Neural cell (in vitro differentiated cells): ENCODE results near the gene WIZ. TPM values are rescaled to one million over a fixed set of nuclear protein-coding genes. Genes with fewer than 3 reads are reported as not detected.

Source experiments
- H2AFZ ChIP-seq: fragments of 200-600, 300-800 bp; sonication (generic), shearing (Covaris generic); 2 replicates; pipeline ENCODE4 v1.6.0; 2014; ENCODE audit warnings: low read depth, mild to moderate bottlenecking, antibody characterized with exemption, low read length, moderate library complexity
- H3F3A ChIP-seq: fragments of 200-600 bp; shearing (Covaris generic); 2 replicates; pipeline ENCODE4 v1.6.1; 2016; ENCODE audit warnings: mild to moderate bottlenecking, moderate library complexity, mixed read lengths, antibody characterized with exemption, low read length; ENCODE audit not compliant: insufficient read depth, poor library complexity, severe bottlenecking
- H3K27ac ChIP-seq: fragments of 200-600, 300-800 bp; sonication (generic), shearing (Covaris generic); 2 replicates; pipeline ENCODE4 v1.5.1; 2014; ENCODE audit warnings: mild to moderate bottlenecking, low read length, moderate library complexity
- H3K27me3 ChIP-seq: fragments of 300-800, 200-600 bp; sonication (generic), shearing (Covaris generic); 2 replicates; pipeline ENCODE4 v1.6.0; 2014; ENCODE audit warnings: mild to moderate bottlenecking, low read depth, low read length, moderate library complexity; ENCODE audit not compliant: insufficient read depth
- H3K36me3 ChIP-seq: fragments of 300-800, 200-600 bp; sonication (generic), shearing (Covaris generic); 2 replicates; pipeline ENCODE4 v1.5.1; 2014; ENCODE audit warnings: mild to moderate bottlenecking, antibody characterized with exemption, low read length, moderate library complexity; ENCODE audit not compliant: insufficient read depth
- H3K4me2 ChIP-seq: fragments of 300-800, 200-600 bp; sonication (generic), shearing (Covaris generic); 2 replicates; pipeline ENCODE4 v1.6.0; 2014; ENCODE audit warnings: mild to moderate bottlenecking, low read length
- H3K4me3 ChIP-seq: fragments of 300-800, 200-600 bp; sonication (generic), shearing (Covaris generic); 2 replicates; pipeline ENCODE4 v1.5.1; 2014; ENCODE audit warnings: mild to moderate bottlenecking, low read length, moderate library complexity
- H3K79me2 ChIP-seq: fragments of 200-600 bp; shearing (Covaris generic); replicated peaks from 2 replicates; pipeline ENCODE4 v1.6.0; 2014; ENCODE audit warnings: mild to moderate bottlenecking, low read length, moderate library complexity; ENCODE audit not compliant: insufficient read depth
- H3K9ac ChIP-seq: fragments of 300-800, 200-600 bp; sonication (generic), shearing (Covaris generic); 2 replicates; pipeline ENCODE4 v1.6.1; 2016; ENCODE audit warnings: mild to moderate bottlenecking, low read length, mixed read lengths
- H3K9me2 ChIP-seq: fragments of 200-600 bp; shearing (Covaris generic); 2 replicates; pipeline ENCODE4 v1.6.1; 2016; ENCODE audit warnings: mild to moderate bottlenecking, low read length, mixed read lengths; ENCODE audit not compliant: insufficient read depth
- H3K9me3 ChIP-seq: fragments of 200-600, 300-800 bp; sonication (generic), shearing (Covaris generic); 2 replicates; pipeline ENCODE4 v1.6.1; 2016; ENCODE audit warnings: mild to moderate bottlenecking, mixed run types, low read length, moderate library complexity, mixed read lengths
- H4K20me1 ChIP-seq: fragments of 200-600 bp; shearing (Covaris generic); 2 replicates; pipeline ENCODE4 v1.6.1; 2016; ENCODE audit warnings: mild to moderate bottlenecking, mixed run types; ENCODE audit not compliant: insufficient read depth
- EP300 ChIP-seq: fragments of 450-650 bp; conservative IDR thresholded peaks from 2 replicates; pipeline ENCODE4 v1.6.1; 2014; ENCODE audit warnings: antibody characterized with exemption, mild to moderate bottlenecking, moderate library complexity; ENCODE audit not compliant: poor library complexity, severe bottlenecking
- EZH2 ChIP-seq: fragments of 200-600, 300-800 bp; shearing (Covaris generic), sonication (generic); IDR thresholded peaks from 2 replicates; pipeline ENCODE4 v1.6.1; 2014; ENCODE audit warnings: antibody characterized with exemption, low read length, borderline replicate concordance, mild to moderate bottlenecking; ENCODE audit not compliant: insufficient read depth, poor library complexity, severe bottlenecking
- MXI1 ChIP-seq: fragments of 450-650 bp; conservative IDR thresholded peaks from 2 replicates; pipeline ENCODE4 v1.6.1; 2014; ENCODE audit warnings: antibody characterized with exemption, mild to moderate bottlenecking; ENCODE audit not compliant: poor library complexity, severe bottlenecking
- POLR2AphosphoS5 ChIP-seq: IDR thresholded peaks from 2 replicates; pipeline ENCODE4 v1.6.1; 2012
- RAD21 ChIP-seq: fragments of 450-650 bp; conservative IDR thresholded peaks from 2 replicates; pipeline ENCODE4 v1.6.1; 2014; ENCODE audit warnings: antibody characterized with exemption, mild to moderate bottlenecking, moderate library complexity
- SMC3 ChIP-seq: fragments of 450-650 bp; conservative IDR thresholded peaks from 2 replicates; pipeline ENCODE4 v1.6.1; 2014; ENCODE audit warnings: antibody characterized with exemption, mild to moderate bottlenecking, moderate library complexity; ENCODE audit not compliant: poor library complexity
- TAF1 ChIP-seq: IDR thresholded peaks from 2 replicates; pipeline ENCODE4 v1.6.1; 2012; ENCODE audit warnings: low read depth
- polyA plus RNA-seq: library from polyadenylated mRNA; depleted of rRNA; stranded (reverse); fragments of >200 nt; gene quantifications from 2 replicates; pipeline ENCODE4 v1.2.3, GENCODE V29; 2014
- TF ChIP-seq, protein P1 (sequence below): fragments of 450-650 bp; IDR thresholded peaks from 2 replicates; pipeline ENCODE4 v1.5.1; 2014; ENCODE audit warnings: antibody characterized with exemption, mild to moderate bottlenecking, moderate library complexity; ENCODE audit not compliant: poor library complexity, severe bottlenecking
- TF ChIP-seq, protein P2 (sequence below): IDR thresholded peaks from 2 replicates; pipeline ENCODE4 v1.6.1; 2012; ENCODE audit warnings: borderline replicate concordance

WIZ gene
- polyA plus RNA-seq, 1 donor from 2014 or later = 13.0 TPM

DNA sequence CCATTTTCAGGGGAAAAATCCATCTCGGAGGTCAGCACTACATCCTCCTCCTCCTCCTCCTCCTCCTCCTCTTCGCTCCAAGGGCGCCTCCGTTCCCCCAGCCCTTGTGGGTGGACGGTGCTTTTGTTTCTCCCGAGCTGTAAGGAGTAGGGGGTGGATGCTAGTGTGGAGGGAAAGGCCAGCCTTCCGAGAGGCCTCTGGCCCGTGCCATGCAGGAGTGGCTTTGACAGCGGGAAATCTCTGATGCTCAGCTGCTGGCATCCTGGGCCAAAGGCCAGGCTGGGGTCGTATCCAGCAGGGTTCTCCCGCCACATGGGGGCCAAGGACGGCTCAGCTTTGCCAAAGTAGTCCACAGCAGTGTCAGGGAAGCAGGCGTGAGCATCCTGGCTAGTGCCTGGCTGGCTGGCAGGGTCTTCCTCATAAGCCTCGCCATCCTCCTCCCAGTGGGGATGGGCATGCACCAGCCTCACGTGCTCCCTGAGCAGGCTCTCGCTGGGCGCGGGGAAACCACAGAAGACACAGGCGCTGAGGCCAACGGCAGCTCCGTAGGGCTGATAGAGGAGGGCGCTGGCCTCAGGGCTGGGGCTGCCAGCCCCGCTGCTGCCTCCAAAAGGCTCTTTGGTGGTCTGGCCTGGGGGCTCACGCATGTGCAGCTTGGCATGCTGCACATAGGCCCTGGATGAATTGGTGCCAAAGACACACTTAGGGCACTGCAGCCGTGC is 10.5 kb downstream of the WIZ start:
- H3K9ac ChIP-seq = no peak overlapping the region
- no peaks in the 10 kb centered on the region for H3K36me3 ChIP-seq

DNA sequence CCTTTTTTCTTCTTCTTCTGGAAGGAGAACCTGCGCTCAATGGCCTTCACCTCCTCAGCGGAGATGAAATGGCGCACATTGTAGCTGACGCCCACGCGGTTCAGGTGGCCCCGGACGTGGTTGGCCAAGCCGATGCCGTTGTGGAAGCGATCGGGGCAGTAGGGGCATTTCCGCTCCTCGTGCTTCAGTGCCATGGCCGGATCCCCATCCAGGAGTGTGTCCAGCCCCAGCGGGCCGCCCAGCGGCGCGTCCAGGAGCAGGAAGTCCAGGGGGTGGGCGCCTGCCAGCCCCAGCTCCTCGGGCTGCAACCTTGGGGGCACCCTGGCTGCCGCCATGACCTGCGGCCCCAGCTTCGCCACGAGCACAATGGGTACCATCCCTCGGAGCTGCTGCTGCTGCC is 11.2 kb downstream of the WIZ start:
- H3F3A ChIP-seq = no peaks in the 10 kb centered on the region
- H3K27ac ChIP-seq = no peak overlapping the region
- H2AFZ ChIP-seq = no peak overlapping the region
- H3K79me2 ChIP-seq = no peaks in the 10 kb centered on the region
- H3K27me3 ChIP-seq = no peaks in the 10 kb centered on the region
- no peaks in the 10 kb centered on the region for H4K20me1 ChIP-seq
- H3K9me2 ChIP-seq = no peaks in the 10 kb centered on the region
- no peaks in the 10 kb centered on the region for H3K36me3 ChIP-seq
- H3K4me2 ChIP-seq = no peak overlapping the region
- TF ChIP-seq SMC3 = no peak
- no peak for TF ChIP-seq EP300
- no peak for TF ChIP-seq POLR2AphosphoS5
- no peak for TF ChIP-seq MXI1
- no peak for TF ChIP-seq RAD21
- TF ChIP-seq TAF1 = no peak
- TF ChIP-seq, protein P1, sequence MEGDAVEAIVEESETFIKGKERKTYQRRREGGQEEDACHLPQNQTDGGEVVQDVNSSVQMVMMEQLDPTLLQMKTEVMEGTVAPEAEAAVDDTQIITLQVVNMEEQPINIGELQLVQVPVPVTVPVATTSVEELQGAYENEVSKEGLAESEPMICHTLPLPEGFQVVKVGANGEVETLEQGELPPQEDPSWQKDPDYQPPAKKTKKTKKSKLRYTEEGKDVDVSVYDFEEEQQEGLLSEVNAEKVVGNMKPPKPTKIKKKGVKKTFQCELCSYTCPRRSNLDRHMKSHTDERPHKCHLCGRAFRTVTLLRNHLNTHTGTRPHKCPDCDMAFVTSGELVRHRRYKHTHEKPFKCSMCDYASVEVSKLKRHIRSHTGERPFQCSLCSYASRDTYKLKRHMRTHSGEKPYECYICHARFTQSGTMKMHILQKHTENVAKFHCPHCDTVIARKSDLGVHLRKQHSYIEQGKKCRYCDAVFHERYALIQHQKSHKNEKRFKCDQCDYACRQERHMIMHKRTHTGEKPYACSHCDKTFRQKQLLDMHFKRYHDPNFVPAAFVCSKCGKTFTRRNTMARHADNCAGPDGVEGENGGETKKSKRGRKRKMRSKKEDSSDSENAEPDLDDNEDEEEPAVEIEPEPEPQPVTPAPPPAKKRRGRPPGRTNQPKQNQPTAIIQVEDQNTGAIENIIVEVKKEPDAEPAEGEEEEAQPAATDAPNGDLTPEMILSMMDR = no peak
- no peak overlapping the region for H3K9ac ChIP-seq
- H3K9me3 ChIP-seq = no peaks in the 10 kb centered on the region
- no peak overlapping the region for H3K4me3 ChIP-seq

More for the DNA sequence above, 10.5 kb downstream of the WIZ start:
- Histone ChIP-seq H3K4me2 (no peak overlapping the region), H4K20me1 (no peaks in the 10 kb centered on the region), H3F3A (no peaks in the 10 kb centered on the region), H3K9me3 (no peaks in the 10 kb centered on the region), H2AFZ (no peak overlapping the region), H3K4me3 (no peak overlapping the region), H3K27ac (no peak overlapping the region), H3K9me2 (no peaks in the 10 kb centered on the region), H3K79me2 (no peaks in the 10 kb centered on the region), H3K27me3 (no peaks in the 10 kb centered on the region)
- no peak for TF ChIP-seq EP300

DNA sequence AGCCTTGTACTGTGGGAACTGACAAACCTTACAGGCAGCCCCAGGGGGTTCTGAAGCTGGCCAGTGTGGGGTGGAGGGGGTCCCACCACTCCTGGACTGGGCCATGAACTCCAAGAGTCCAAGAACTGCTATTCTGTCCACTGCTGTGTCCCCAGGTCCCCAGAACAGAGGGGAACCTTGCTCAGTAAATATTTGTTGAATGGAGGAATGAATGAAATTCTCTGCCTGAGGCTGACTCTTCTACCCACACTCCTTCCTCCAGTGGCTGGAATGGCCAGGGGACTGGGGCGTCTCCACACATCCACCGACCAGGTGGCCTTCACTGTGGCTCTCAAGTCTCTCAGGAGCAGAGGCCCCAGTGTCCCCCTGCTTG is 11.6 kb downstream of the WIZ start:
- H3K9ac ChIP-seq = no peak overlapping the region
- no peaks in the 10 kb centered on the region for H3K9me3 ChIP-seq
- H3K4me3 ChIP-seq = no peak overlapping the region
- H3K27ac ChIP-seq = no peak overlapping the region
- H4K20me1 ChIP-seq = no peaks in the 10 kb centered on the region
- H3F3A ChIP-seq = no peaks in the 10 kb centered on the region
- TF ChIP-seq, protein P2, sequence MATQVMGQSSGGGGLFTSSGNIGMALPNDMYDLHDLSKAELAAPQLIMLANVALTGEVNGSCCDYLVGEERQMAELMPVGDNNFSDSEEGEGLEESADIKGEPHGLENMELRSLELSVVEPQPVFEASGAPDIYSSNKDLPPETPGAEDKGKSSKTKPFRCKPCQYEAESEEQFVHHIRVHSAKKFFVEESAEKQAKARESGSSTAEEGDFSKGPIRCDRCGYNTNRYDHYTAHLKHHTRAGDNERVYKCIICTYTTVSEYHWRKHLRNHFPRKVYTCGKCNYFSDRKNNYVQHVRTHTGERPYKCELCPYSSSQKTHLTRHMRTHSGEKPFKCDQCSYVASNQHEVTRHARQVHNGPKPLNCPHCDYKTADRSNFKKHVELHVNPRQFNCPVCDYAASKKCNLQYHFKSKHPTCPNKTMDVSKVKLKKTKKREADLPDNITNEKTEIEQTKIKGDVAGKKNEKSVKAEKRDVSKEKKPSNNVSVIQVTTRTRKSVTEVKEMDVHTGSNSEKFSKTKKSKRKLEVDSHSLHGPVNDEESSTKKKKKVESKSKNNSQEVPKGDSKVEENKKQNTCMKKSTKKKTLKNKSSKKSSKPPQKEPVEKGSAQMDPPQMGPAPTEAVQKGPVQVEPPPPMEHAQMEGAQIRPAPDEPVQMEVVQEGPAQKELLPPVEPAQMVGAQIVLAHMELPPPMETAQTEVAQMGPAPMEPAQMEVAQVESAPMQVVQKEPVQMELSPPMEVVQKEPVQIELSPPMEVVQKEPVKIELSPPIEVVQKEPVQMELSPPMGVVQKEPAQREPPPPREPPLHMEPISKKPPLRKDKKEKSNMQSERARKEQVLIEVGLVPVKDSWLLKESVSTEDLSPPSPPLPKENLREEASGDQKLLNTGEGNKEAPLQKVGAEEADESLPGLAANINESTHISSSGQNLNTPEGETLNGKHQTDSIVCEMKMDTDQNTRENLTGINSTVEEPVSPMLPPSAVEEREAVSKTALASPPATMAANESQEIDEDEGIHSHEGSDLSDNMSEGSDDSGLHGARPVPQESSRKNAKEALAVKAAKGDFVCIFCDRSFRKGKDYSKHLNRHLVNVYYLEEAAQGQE = no peak
- TF ChIP-seq EP300 = no peak
- TF ChIP-seq MXI1 = no peak
- TF ChIP-seq, protein P1 = no peak
- no peak for TF ChIP-seq POLR2AphosphoS5
- no peak for TF ChIP-seq TAF1
- no peak for TF ChIP-seq SMC3
- no peak for TF ChIP-seq RAD21
- TF ChIP-seq EZH2 = no peak
- H3K36me3 ChIP-seq = no peaks in the 10 kb centered on the region
- no peaks in the 10 kb centered on the region for H3K9me2 ChIP-seq
- H3K4me2 ChIP-seq = no peak overlapping the region
- no peaks in the 10 kb centered on the region for H3K27me3 ChIP-seq
- H2AFZ ChIP-seq = no peak overlapping the region
- peaks cover under 1% of the 10 kb centered on the region for H3K79me2 ChIP-seq
